CD4-positive, alpha-beta T cell treated with Interleukin-12 subunit alpha and Interleukin-12 subunit beta, for 1 hour (primary cell): ENCODE results near the gene GINS2.
A peak's percentile ranks its signal among the peaks of the same experiment; 100 is the strongest.

ENCODE experiments used
- DNase-seq: peaks from one replicate; pipeline ENCODE4 v3.0.0-alpha.2; 2020

GINS2 gene

DNA sequence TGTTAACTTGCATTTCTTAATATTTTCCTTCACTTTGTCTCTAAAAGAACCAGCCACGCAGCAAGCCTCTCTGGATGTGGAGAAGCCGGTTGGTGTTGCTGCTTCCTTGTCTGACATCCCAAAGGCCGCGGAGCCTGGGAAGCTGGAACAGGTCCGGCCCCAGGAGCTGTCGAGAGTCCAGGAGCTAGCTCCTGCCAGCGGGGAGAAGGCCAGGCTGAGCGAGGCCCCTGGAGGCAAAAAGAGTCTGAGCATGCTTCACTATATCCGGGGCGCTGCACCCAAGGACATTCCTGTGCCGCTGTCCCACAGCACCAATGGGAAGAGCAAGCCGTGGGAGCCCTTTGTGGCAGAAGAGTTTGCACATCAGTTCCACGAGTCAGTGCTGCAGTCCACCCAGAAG is 22.8 kb downstream of the GINS2 start:
- no peak for DNase-seq

GRCh38 chr16:85665373-85665740 is 23.4 kb downstream of the GINS2 start:
- DNase-seq, result no peak

DNA sequence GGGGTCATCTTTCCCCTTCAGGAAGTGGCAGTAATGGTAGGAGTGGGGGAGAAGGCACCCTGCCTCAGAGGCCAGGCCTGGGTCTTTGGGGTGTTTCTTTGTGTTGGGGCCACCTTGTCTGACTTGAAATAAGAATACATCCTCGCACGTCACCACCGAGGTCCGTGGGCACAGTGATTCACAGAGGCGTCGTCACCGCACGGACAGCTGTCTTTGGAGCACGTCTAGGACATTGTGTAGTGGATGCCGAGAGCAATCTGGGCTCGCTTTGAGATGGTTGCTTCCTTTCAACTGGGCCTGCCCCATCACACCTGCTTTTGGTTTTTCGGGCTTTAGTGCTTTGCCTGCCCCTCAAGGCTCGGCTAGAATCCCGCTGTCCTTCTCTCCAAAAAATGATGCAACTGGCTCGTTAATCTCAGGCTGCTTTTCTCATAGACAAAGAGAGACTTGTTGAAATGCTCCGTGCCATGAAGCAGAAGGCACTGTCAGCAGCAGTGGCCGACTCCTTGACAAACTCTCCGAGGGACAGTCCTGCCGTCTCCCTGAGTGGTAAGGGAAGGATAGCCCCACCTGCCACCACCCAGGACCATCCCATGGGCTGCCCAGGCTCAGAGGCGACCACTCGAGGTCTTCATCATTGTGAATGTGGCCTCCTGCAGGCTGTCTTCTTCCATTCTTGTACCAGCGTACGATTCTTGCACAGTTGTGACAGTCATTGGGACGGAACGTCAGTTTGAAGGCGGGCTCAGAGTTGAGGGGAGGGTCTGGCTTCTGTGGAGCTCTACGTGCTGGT is 24.0 kb downstream of the GINS2 start:
- no peak for DNase-seq

DNA sequence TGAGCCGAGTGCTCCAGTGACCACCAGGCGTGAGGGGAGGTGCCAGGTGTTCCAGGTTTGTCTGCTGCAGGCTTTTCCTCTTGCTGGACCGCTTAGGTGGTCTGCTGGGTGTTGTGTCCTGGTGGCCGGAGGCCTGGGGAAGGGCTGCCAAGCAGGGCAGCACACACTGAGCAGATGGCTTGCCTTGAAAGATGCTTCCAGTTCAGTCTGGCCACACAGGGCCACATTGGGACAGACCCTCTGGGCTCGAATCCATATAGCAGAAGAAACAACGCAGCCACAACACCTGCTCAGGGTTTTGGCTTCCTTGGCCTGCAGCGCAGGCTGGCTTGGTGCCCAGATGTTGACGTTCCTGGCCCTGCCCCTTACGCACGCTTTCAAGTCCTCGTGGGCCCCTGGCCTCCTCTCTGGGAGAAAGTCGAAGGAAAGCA is 24.8 kb downstream of the GINS2 start:
- no peak for DNase-seq

DNA sequence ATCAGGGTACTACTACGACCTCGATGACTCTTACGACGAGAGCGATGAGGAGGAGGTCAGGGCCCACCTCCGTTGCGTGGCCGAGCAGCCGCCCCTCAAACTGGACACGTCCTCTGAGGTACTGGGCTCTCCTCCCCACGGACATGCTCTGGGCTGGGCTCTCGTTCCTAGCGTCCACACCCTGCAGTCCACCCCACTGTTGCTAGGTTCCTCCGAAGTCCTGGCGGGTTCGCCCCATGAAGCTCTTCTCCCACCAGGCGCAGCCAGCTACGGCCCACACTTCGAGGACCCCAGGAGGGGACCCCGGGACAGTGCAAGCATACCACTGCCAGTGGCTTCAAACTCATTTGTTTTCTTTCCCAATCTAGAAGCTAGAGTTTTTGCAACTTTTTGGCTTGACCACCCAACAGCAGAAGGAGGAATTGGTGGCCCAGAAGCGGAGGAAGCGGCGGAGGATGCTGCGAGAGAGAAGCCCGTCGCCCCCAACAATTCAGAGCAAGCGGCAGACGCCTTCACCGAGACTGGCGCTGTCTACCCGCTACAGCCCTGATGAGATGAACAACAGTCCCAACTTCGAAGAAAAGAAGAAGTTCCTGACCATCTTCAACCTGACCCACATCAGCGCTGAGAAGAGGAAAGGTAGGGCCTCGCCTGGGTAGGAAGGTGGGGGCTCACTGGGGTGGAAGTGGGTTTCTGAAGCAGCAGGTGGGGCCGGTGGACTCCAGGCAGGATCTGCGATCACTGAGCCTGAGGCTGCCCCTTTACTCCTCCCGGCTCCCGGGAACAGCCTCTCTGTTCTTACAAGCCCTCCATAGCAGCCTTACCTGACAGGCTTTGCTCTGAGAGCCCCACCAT is 25.6 kb downstream of the GINS2 start:
- no peak for DNase-seq

DNA sequence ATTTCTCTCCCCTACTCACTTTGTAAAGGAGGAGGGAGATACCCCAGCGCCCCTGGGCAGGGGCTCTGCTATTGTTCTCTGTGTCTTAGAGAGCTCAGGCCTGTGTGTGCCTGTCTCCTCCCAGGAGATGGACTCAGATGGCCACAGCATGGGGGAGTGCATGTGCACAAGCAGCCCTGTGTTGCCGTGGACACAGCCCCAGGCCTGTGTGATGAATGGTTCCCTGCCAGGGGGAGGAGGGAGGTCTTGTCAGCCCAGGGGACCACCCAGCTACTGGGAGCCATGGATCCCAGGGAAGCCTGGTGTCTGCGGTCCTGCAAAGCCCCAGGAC is 26.3 kb downstream of the GINS2 start:
- DNase-seq, result no peak

GRCh38 chr16:85661740-85662481 is 26.8 kb downstream of the GINS2 start:
- no peak for DNase-seq

GRCh38 chr16:85660843-85661739 is 27.7 kb downstream of the GINS2 start:
- DNase-seq, result no peak

- peak; percentile 63 for DNase-seq
These were observed 28.8 kb downstream of the GINS2 start for GRCh38 chr16:85659805-85660511.

GRCh38 chr16:85659336-85659735 is 29.4 kb downstream of the GINS2 start:
- no peak for DNase-seq

DNA sequence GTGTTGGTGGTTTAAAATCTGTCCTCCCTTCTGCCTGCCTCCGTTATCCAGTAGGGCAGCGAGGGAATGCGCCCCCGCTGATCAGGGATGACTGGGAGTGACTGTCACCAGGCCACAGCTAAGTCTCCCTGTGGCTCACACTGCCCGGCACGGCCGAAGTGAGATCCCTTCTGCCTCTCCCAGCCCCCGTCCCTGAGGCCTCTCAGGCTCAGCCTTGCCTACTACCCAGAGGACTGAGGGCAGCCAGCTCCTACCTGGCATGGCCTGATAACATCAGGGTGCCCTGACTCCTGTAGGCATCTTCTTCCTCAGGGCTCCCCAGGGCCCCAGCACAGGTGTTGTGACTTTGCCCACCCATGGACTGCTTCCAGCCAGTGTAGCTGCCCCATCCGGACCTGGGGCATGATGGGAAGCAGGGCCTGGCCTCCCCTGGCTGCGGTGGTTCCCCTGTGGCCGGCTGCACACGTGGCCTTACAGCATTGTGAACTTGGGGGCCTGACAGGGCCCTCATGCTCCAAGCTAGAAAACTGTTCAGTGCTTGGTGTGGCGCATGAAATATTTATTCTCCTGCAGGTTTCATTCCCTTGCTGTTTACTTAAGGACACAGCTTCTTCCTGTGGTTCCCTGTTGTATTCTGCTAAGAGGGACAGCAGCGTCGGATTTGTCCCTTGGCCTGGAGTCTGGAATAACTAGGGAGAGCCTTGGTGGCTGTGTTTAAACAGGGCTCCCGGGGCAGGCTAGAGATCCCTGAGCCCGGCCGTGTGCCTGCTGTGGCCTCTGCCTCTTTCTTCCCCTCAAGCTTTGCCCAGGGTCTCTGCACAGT is 30.0 kb downstream of the GINS2 start:
- DNase-seq, result no peak

DNA sequence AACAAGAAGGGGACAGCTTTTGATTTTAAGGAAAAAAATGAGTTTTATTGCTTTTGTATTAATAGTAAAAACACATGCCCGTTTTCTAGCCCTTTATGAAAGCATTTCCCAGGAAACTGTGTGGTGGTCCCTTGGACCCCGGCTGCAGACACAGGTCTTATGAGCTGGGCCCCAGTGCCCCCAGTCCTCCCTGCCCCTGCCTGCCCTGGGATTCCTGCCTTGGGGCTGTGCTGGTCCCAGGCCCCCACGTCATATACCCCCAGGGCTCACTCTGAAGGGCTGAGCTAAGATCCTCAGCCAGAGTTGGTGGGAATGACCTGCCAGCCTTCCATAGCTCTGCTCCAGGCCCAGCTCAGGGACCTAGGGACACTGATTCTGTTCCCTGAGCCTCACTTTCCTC is 30.8 kb downstream of the GINS2 start:
- no peak for DNase-seq

GRCh38 chr16:85657267-85657650 is 31.5 kb downstream of the GINS2 start:
- no peak for DNase-seq

DNA sequence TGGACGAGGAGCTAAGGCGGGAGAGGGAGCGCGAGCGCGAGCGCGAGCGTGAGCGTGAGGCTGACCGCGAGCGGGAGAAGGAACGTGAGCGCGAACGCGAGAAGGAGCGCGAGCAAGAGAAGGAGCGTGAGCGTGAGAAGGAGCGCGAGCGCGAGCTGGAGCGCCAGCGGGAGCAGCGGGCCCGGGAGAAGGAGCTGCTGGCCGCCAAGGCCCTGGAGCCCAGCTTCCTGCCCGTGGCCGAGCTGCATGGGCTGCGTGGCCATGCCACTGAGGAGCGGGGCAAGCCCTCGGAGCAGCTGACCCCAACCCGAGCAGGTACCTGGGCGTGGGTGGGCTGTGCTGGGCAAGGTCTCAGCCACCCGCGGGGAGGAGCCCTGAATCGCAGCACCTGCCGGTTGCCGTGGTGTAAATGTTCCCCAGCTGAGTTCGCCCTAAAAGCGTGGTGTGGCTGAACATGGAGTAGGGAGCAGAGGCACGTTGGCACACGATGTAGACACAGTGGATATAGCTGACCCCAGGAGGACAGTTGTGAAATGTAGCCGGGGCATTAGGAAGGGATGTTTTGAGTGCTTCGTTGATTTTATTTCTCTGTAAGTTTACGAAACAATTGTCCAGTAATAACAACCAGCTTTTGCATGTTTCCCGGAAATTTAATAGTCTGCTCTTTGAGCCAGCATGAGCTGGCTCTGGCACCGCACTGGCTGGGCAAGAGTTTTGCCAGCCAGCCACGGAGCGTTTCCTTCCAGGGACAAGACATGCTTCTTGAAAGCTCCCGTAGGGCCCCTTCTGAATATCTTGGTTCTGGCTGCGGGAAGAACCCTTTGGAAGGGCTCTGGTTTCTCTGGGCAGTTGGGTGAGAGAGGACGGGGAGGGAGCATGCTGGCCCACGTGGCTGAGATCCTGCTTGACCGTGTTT is 32.1 kb downstream of the GINS2 start:
- DNase-seq, result no peak

- no peak for DNase-seq
These were observed 33.3 kb downstream of the GINS2 start for GRCh38 chr16:85655216-85656129.

DNA sequence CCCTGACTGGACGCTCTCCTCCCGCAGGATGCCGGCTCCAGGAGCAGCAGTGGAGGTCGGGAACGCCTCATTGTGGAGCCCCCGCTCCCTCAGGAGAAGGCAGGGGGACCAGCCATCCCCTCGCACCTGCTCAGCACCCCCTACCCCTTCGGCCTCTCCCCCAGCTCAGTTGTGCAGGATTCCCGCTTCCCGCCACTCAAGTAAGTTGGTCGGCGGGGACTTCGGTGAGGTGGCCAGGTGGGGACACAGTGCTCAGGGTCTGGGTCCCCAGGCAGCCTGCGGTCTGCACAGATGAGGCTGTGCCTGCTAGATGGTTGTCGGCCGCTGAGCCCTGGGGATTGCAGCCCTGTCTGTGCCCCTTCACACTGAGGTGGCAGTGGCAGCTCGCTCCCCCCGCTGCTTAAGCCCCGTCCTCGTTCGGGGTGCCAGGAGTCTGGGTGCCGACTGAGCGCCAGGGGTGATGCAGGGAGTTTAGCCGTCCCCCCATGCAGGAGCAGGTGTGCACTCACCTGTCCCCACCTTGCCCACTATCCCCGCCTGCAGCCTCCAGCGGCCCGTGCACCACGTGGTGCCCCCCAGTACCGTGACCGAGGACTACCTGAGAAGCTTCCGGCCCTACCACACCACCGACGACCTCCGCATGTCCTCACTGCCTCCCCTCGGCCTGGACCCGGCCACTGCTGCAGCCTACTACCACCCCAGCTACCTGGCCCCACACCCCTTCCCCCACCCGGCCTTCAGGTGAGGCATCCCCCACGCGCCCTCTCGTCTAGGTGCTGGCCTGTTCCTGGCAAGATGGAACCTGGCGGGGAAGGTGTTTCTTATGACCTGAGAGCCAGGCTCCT is 34.3 kb downstream of the GINS2 start:
- DNase-seq, result no peak

GRCh38 chr16:85653290-85653891 is 35.4 kb downstream of the GINS2 start:
- DNase-seq, result no peak
